Heart left ventricle (tissue), 16 donors: ENCODE measurements around the gene PALD1. TPM values are rescaled to one million over a fixed set of nuclear protein-coding genes. Genes with fewer than 3 reads are reported as not detected.
A peak's percentile ranks its signal among the peaks of the same experiment; 100 is the strongest.

ENCODE experiments used
- ATAC-seq, 4 donors: fragments of 200-7000 bp; cut with Tn5 transposase; one replicate each; pipeline ENCODE4 v1.9.1; 2020 to 2022; ENCODE audit warnings: moderate library complexity in 4 of 4, mild to moderate bottlenecking in 3 of 4, moderate number of reproducible peaks in 1 of 4
- DNase-seq, 5 donors: peaks; one replicate each; pipeline ENCODE4 v3.0.0-alpha.2; 2020
- H3K27ac ChIP-seq, 12 donors: fragments of 200-600 bp; sonication (generic) in 4 of 12; one replicate each; pipeline versions ENCODE4 v1.5.0 to v1.8.0; 2016 to 2022; ENCODE audit warnings: mild to moderate bottlenecking in 2 of 12
- H3K27me3 ChIP-seq, 9 donors: fragments of 200-600 bp; sonication (generic) in 2 of 9; one replicate each; pipeline versions ENCODE4 v1.5.1 to v1.8.0; 2016 to 2022; ENCODE audit warnings: mild to moderate bottlenecking in 3 of 9
- H3K36me3 ChIP-seq, 9 donors: fragments of 200-600 bp; sonication (generic) in 2 of 9; one replicate each; pipeline versions ENCODE4 v1.5.0 to v1.8.0; 2018 to 2022; ENCODE audit warnings: mild to moderate bottlenecking in 2 of 9
- H3K4me1 ChIP-seq, 12 donors: fragments of 200-600 bp; sonication (generic) in 4 of 12; one replicate each; pipeline versions ENCODE4 v1.5.0 to v1.8.0; 2016 to 2022; ENCODE audit warnings: mild to moderate bottlenecking in 3 of 12
- H3K4me3 ChIP-seq, 12 donors: fragments of 200-600 bp; sonication (generic) in 4 of 12; one replicate each; pipeline versions ENCODE4 v1.5.0 to v1.8.0; 2017 to 2022; ENCODE audit warnings: mild to moderate bottlenecking in 9 of 12, moderate library complexity in 4 of 12
- H3K9me3 ChIP-seq, 12 donors: fragments of 200-600 bp; sonication (generic) in 4 of 12; one replicate each; pipeline versions ENCODE4 v1.5.0 to v1.8.0; 2016 to 2022; ENCODE audit warnings: mild to moderate bottlenecking in 1 of 12
- POLR2A ChIP-seq, 2 donors: fragments of 450-650 bp; IDR thresholded peaks; one replicate each; pipeline ENCODE4 v1.6.1; 2017; ENCODE audit warnings: antibody characterized with exemption in 2 of 2, mild to moderate bottlenecking in 2 of 2, moderate library complexity in 2 of 2
- WGBS, 4 donors: extraction: QIAGEN DNeasy Blood & Tissue Kit in 2 of 4; methylation state at CpG; one replicate each; pipeline versions ENCODE4 v1.1.5 to v1.1.7; 2013 to 2018; 5-methylcytosine and 5-hydroxymethylcytosine counted together
- intact Hi-C, 10 donors: fragments of 100-400 bp; cut with DNase I; formaldehyde crosslinking; loops; one replicate each; pipeline versions ENCODE4 v1.11.1 to v1.14.2; 2022
- polyA plus RNA-seq, 2 donors: library from polyadenylated mRNA; stranded (reverse); fragments of 200-250 nt; gene quantifications; one replicate each; pipeline ENCODE4 v1.2.3, GENCODE V29; 2013
- total RNA-seq, 9 donors: library from RNA; depleted of rRNA in 2 of 9; stranded (reverse); fragments of >200 nt in 2 of 9; fragmentation: NEBNext Ultra II Directional in 3 of 9; extraction: Animal tissue kit (Norgen Biotek cat#: 25700) in 3 of 9; gene quantifications; one replicate each; pipeline versions ENCODE4 v1.1.0 to v1.2.4, GENCODE V29; 2016 to 2023
- TF ChIP-seq, protein P1 (sequence below), 12 donors: fragments of 200-600 bp; sonication (generic) in 4 of 12; IDR thresholded peaks; one replicate each; pipeline versions ENCODE4 v1.5.0 to v1.8.0; 2018 to 2022; ENCODE audit warnings: antibody characterized with exemption in 12 of 12, mild to moderate bottlenecking in 5 of 12
- donor health status: ischemic (EF 13 %, LVEDD 7.1; RV severe dilation, severe dysfunction).
- donor health status: healthy with polysubstance abuse.
- donor health status: DM: no; HTN: yes; CAD: no.
- donor health status: DM: no; HTN: no; CAD: no.
- donor health status: ischemic (EF 25% LVEDD 6.9; RV normal size, moderate dysfunction).
- donor health status: ischemic (EF 25% LVEDD 5.7; RV mildly dilated, moderate dysfunction).
- donor health status: healthy.
- donor health status: DM: yes; HTN: yes; CAD: no.
- donor health status: ischemic (EF 35%, LVEDD 5.7; RV mildly dilated, moderate dysfunction).
- donor health status: nonischemic (EF 11% LVEDD 7.7; RV severe dilation, severe dysfunction).
- donor health status: DM: yes; HTN: yes; CAD: no.
- donor health status: PGD.
- donor health status: ischemic (EF 29% LVEDD 5.4; RV normal size, mild dysfunction).
- donor health status: nonischemic (EF 23%, LVEDD 6.1; RV moderate dilation, normal function).

PALD1 gene
- total and polyA plus RNA-seq, 11 donors = 2.7 to 12.3 (median 5.5) TPM

DNA sequence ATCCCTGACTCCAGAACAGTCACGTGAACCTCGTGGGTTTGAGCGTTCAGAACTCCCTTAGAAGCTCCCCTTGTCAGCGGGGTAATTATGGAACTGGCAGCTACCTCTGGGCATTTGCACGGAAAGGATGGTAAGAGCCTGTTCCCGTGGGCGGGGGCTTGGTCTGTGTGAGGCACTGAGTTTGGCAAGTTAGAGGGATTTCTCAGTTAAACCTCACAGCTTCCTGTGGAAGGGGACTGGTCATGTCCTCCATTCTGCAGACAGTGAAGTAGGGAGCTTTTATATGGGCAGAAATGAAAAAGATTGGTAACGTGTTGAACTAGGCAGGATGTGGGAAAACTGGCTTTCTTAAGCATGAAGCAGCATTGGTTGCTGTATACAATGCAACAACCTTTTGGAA is 16.0 kb downstream of the PALD1 start:
- Histone ChIP-seq H3K4me3 (peak overlapping the region in 3 of 12 donors; percentile 4 to 21 (median 5)), H3K27me3 (no peaks in the 10 kb centered on the region), H3K27ac (peak overlapping the region in 9 of 12 donors; percentile 13 to 50 (median 29)), H3K4me1 (peaks cover 0 to 53% (median 29%) of the 10 kb centered on the region in 12 donors), H3K9me3 (no peaks in the 10 kb centered on the region), H3K36me3 (no peaks in the 10 kb centered on the region)
- ATAC-seq (peak in 2 of 4 donors; percentile 6 to 25), DNase-seq (no peak)
- TF ChIP-seq, protein P1, sequence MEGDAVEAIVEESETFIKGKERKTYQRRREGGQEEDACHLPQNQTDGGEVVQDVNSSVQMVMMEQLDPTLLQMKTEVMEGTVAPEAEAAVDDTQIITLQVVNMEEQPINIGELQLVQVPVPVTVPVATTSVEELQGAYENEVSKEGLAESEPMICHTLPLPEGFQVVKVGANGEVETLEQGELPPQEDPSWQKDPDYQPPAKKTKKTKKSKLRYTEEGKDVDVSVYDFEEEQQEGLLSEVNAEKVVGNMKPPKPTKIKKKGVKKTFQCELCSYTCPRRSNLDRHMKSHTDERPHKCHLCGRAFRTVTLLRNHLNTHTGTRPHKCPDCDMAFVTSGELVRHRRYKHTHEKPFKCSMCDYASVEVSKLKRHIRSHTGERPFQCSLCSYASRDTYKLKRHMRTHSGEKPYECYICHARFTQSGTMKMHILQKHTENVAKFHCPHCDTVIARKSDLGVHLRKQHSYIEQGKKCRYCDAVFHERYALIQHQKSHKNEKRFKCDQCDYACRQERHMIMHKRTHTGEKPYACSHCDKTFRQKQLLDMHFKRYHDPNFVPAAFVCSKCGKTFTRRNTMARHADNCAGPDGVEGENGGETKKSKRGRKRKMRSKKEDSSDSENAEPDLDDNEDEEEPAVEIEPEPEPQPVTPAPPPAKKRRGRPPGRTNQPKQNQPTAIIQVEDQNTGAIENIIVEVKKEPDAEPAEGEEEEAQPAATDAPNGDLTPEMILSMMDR (IDR thresholded peaks at IDR 0.05) = no peak
- WGBS, 4 donors = 52 to 73% (median 62%) methylated on average over 8 of the region's 8 CpGs
- intact Hi-C loops = no loop called here

- WGBS, 4 donors = 55 to 81% (median 65%) methylated on average over 13 of the region's 13 CpGs
- Histone ChIP-seq H3K4me1 (peaks cover 0 to 58% (median 33%) of the 10 kb centered on the region in 12 donors), H3K4me3 (peak overlapping the region in 3 of 12 donors; percentile 4 to 21 (median 5)), H3K9me3 (no peaks in the 10 kb centered on the region), H3K27ac (peak overlapping the region in 11 of 12 donors; percentile 14 to 50 (median 29)), H3K27me3 (no peaks in the 10 kb centered on the region), H3K36me3 (no peaks in the 10 kb centered on the region)
- TF ChIP-seq, protein P1 (IDR thresholded peaks at IDR 0.05) = no peak
- no peak for TF ChIP-seq POLR2A (IDR thresholded peaks at IDR 0.05)
- DNase-seq (peak in 1 of 5 donors; percentile 47), ATAC-seq (peak in 3 of 4 donors; percentile 41 to 58 (median 45))
- intact Hi-C loops = no loop called here
These were observed 16.4 kb downstream of the PALD1 start for GRCh38 chr10:70494966-70495365.

- TF ChIP-seq, protein P1 (IDR thresholded peaks at IDR 0.05) = no peak
- TF ChIP-seq POLR2A (IDR thresholded peaks at IDR 0.05) = no peak
- H3K36me3 ChIP-seq = no peaks in the 10 kb centered on the region
These were observed 17.2 kb downstream of the PALD1 start for GRCh38 chr10:70495691-70496261.

DNA sequence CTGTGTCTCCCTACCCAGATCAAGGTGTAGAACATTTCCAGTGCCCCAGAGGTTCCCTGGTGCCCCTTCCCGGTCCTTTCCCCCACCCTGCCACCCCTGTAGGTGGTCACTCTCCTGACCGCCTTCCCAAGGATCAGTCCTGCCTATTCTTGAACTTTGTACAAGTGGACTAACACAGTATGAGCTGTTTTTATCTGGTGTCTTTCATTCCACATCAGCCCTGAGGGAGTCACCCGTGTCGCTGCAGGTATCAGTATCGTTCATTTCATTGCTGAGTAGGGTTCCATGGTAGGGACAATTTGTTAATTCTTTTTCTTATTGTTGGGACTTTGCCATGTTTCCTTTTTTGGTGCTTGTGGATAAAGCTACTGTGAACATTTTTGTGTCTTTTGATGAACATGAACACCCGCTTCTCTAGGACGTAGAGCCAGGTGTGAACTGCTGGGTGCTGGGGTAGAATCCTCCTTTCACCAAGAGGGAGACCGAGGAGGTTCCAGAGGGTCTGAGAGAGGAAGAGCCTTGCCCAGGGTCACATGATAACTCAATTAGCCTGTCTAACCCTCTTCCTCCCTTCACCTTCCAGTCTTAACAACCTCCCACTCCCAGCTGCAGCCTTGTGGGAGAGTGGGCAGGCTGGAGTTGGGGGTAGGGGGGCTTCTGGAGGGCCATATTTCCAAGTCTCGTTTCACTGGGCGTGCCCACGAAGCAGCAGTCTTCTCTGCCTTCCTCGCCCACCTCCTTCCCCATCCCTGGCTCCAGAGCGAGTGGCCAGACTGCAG is 18.0 kb downstream of the PALD1 start:
- Histone ChIP-seq H3K27me3 (no peaks in the 10 kb centered on the region), H3K4me1 (peaks cover 0 to 71% (median 47%) of the 10 kb centered on the region in 12 donors), H3K9me3 (no peaks in the 10 kb centered on the region), H3K27ac (no peak overlapping the region), H3K36me3 (no peaks in the 10 kb centered on the region), H3K4me3 (no peak overlapping the region)
- ATAC-seq (no peak), DNase-seq (no peak)
- WGBS, 4 donors = 85 to 87% (median 87%) methylated on average over 13 of the region's 13 CpGs
- TF ChIP-seq POLR2A (IDR thresholded peaks at IDR 0.05) = no peak
- TF ChIP-seq, protein P1 (IDR thresholded peaks at IDR 0.05) = no peak
- intact Hi-C loops = no loop called here

More at GRCh38 chr10:70495691-70496261, 17.2 kb downstream of the PALD1 start:
- no peak for ATAC-seq
- H3K4me1 ChIP-seq = peaks cover 0 to 64% (median 41%) of the 10 kb centered on the region in 12 donors
- intact Hi-C loops = no loop called here
- DNase-seq = no peak
- no peaks in the 10 kb centered on the region for H3K27me3 ChIP-seq
- no peaks in the 10 kb centered on the region for H3K9me3 ChIP-seq
- peak overlapping the region in 6 of 12 donors; percentile 18 to 46 (median 30) for H3K27ac ChIP-seq
- H3K4me3 ChIP-seq = no peak overlapping the region
- 92 to 97% (median 94%) methylated on average over 4 of the region's 4 CpGs for WGBS, 4 donors
